IMR-90 (cell line): ENCODE data around the gene STAC2. TPM values are rescaled to one million over a fixed set of nuclear protein-coding genes. Genes with fewer than 3 reads are reported as not detected.

ENCODE experiments used
- ATAC-seq: fragments of 200-7000 bp; cut with Tn5 transposase; 2 replicates; pipeline ENCODE4 v1.9.1; 2020; ENCODE audit warnings: low read depth, mild to moderate bottlenecking, moderate library complexity
- BruUV-seq: library from RNA; stranded (reverse); fragments of 400-500 nt; replicated peaks from 2 replicates; lab custom pipeline; 2021; lab: Mats Ljungman, UMichigan
- CTCF ChIA-PET: fragments of 300-600 bp; formaldehyde crosslinking; extraction: SDS; loops from one replicate; lab custom pipeline; 2021; ENCODE audit warnings: antibody characterized with exemption; lab: Yijun Ruan, JAX
- POLR2A ChIA-PET: fragments of 300-600 bp; sonication (Branson Sonifier 250); formaldehyde crosslinking; loops from one replicate; lab custom pipeline; 2022; ENCODE audit warnings: antibody characterized with exemption; ENCODE audit not compliant: unreplicated experiment; lab: Charles Lee
- DNase-seq: peaks from one replicate; pipeline ENCODE4 v3.0.0; 2013
- H2AFZ ChIP-seq: replicated peaks from 2 replicates; pipeline ENCODE3; 2013; ENCODE audit warnings: low read length, mild to moderate bottlenecking; ENCODE audit not compliant: poor library complexity
- H2AK5ac ChIP-seq: 2 replicates; pipeline ENCODE4 v1.6.1; 2013; ENCODE audit warnings: low read depth, low read length, inconsistent platforms
- H2AK9ac ChIP-seq: replicated peaks from 2 replicates; pipeline ENCODE3; 2013; ENCODE audit warnings: mild to moderate bottlenecking, low read depth, low read length, moderate library complexity; ENCODE audit not compliant: poor library complexity
- H2BK120ac ChIP-seq: 2 replicates; pipeline ENCODE4 v1.6.1; 2013; ENCODE audit warnings: low read depth, low read length, inconsistent platforms
- H2BK15ac ChIP-seq: 3 replicates; pipeline ENCODE4 v1.6.1; 2013; ENCODE audit warnings: low read depth, low read length, inconsistent platforms
- H2BK20ac ChIP-seq: 2 replicates; pipeline ENCODE4 v1.6.1; 2013; ENCODE audit warnings: low read depth, mild to moderate bottlenecking, inconsistent platforms, low read length, moderate library complexity
- H2BK5ac ChIP-seq: 2 replicates; pipeline ENCODE4 v1.6.1; 2013; ENCODE audit warnings: mild to moderate bottlenecking, low read depth, low read length, inconsistent platforms; ENCODE audit not compliant: poor library complexity, severe bottlenecking
- H3K14ac ChIP-seq: replicated peaks from 2 replicates; pipeline ENCODE4 v1.6.1; 2013; ENCODE audit warnings: low read depth, low read length, inconsistent platforms
- H3K18ac ChIP-seq: 2 replicates; pipeline ENCODE4 v1.6.1; 2013; ENCODE audit warnings: low read depth, low read length, control low read depth
- H3K23ac ChIP-seq: 2 replicates; pipeline ENCODE4 v1.6.1; 2013; ENCODE audit warnings: low read depth, low read length, inconsistent platforms
- H3K27ac ChIP-seq: 2 replicates; pipeline ENCODE4 v1.5.1; 2013; ENCODE audit warnings: mild to moderate bottlenecking, control low read depth, low read length; ENCODE audit not compliant: insufficient read depth
- H3K27me3 ChIP-seq: 2 replicates; pipeline ENCODE4 v1.6.1; 2013; ENCODE audit warnings: low read length; ENCODE audit not compliant: control insufficient read depth, insufficient read depth
- H3K36me3 ChIP-seq: 2 replicates; pipeline ENCODE4 v1.6.1; 2013; ENCODE audit warnings: low read length, mixed read lengths; ENCODE audit not compliant: control insufficient read depth, insufficient read depth
- H3K4ac ChIP-seq: 2 replicates; pipeline ENCODE4 v1.6.1; 2013; ENCODE audit warnings: low read depth, low read length, inconsistent platforms
- H3K4me1 ChIP-seq: 2 replicates; pipeline ENCODE4 v1.6.1; 2013; ENCODE audit warnings: low read length, mixed read lengths; ENCODE audit not compliant: control insufficient read depth, insufficient read depth
- H3K4me2 ChIP-seq: 2 replicates; pipeline ENCODE4 v1.6.1; 2013; ENCODE audit warnings: low read depth, mild to moderate bottlenecking, control low read depth, low read length, moderate library complexity
- H3K4me3 ChIP-seq: 2 replicates; pipeline ENCODE4 v1.5.1; 2013; ENCODE audit warnings: low read depth, mild to moderate bottlenecking, control low read depth, low read length, moderate library complexity; ENCODE audit not compliant: insufficient read depth
- H3K56ac ChIP-seq: 2 replicates; pipeline ENCODE4 v1.6.1; 2013; ENCODE audit warnings: low read length, inconsistent platforms; ENCODE audit not compliant: insufficient read depth; ENCODE audit errors: extremely low read depth
- H3K79me1 ChIP-seq, 2 experiments: 2 replicates each; pipeline ENCODE4 v1.6.1; 2013; ENCODE audit warnings: low read length in 2 of 2, inconsistent platforms in 1 of 2, low read depth in 1 of 2
- H3K9ac ChIP-seq: 2 replicates; pipeline ENCODE4 v1.6.1; 2013; ENCODE audit warnings: low read depth, low read length, control low read depth
- H3K9me1 ChIP-seq: 2 replicates; pipeline ENCODE4 v1.6.1; 2013; ENCODE audit warnings: low read length, inconsistent platforms; ENCODE audit not compliant: insufficient read depth
- H3K9me3 ChIP-seq: 2 replicates; pipeline ENCODE4 v1.6.1; 2013; ENCODE audit warnings: low read length; ENCODE audit not compliant: control insufficient read depth, insufficient read depth
- H4K20me1 ChIP-seq: 2 replicates; pipeline ENCODE4 v1.6.1; 2013; ENCODE audit warnings: low read length, inconsistent platforms; ENCODE audit not compliant: insufficient read depth
- H4K5ac ChIP-seq: 2 replicates; pipeline ENCODE4 v1.6.1; 2013; ENCODE audit warnings: mild to moderate bottlenecking, low read depth, low read length, control low read depth
- H4K8ac ChIP-seq, 2 experiments: 2 replicates each; pipeline ENCODE4 v1.6.1; 2013; ENCODE audit warnings: low read depth in 2 of 2, low read length in 2 of 2, control low read depth in 1 of 2, inconsistent platforms in 1 of 2
- H4K91ac ChIP-seq: 2 replicates; pipeline ENCODE4 v1.6.1; 2013; ENCODE audit warnings: low read depth, low read length, inconsistent platforms; ENCODE audit not compliant: insufficient read depth
- BHLHE40 ChIP-seq: fragments of 150-350 bp; IDR thresholded peaks from 2 replicates; pipeline ENCODE4 v1.6.1; 2016; ENCODE audit warnings: mild to moderate bottlenecking, low read depth, low read length
- CEBPB ChIP-seq: IDR thresholded peaks from 2 replicates; pipeline ENCODE4 v1.6.1; 2012; ENCODE audit warnings: low read depth, low read length, improper control_type of control experiment
- CHD1 ChIP-seq: IDR thresholded peaks from 2 replicates; pipeline ENCODE4 v1.6.1; 2012; ENCODE audit warnings: low read depth, low read length, improper control_type of control experiment
- ELK1 ChIP-seq: fragments of 150-350 bp; IDR thresholded peaks from 2 replicates; pipeline ENCODE4 v1.6.1; 2016; ENCODE audit warnings: low read depth, mild to moderate bottlenecking, low read length, moderate library complexity, borderline replicate concordance
- FOS ChIP-seq: fragments of 150-350 bp; IDR thresholded peaks from 2 replicates; pipeline ENCODE4 v1.6.1; 2016; ENCODE audit warnings: low read depth, low read length
- MAZ ChIP-seq: IDR thresholded peaks from 2 replicates; pipeline ENCODE4 v1.6.1; 2012; ENCODE audit warnings: low read depth, mild to moderate bottlenecking, low read length, improper control_type of control experiment, moderate library complexity, borderline replicate concordance
- MXI1 ChIP-seq: IDR thresholded peaks from 2 replicates; pipeline ENCODE4 v1.6.1; 2012; ENCODE audit warnings: low read depth, mild to moderate bottlenecking, low read length, moderate library complexity, borderline replicate concordance
- NFE2L2 ChIP-seq: fragments of 150-350 bp; IDR thresholded peaks from 2 replicates; pipeline ENCODE4 v1.6.1; 2016; ENCODE audit warnings: low read depth, mild to moderate bottlenecking, low read length
- POLR2A ChIP-seq: IDR thresholded peaks from 2 replicates; pipeline ENCODE4 v1.6.1; 2012; ENCODE audit warnings: mild to moderate bottlenecking, low read depth, low read length
- RAD21 ChIP-seq: IDR thresholded peaks from 2 replicates; pipeline ENCODE4 v1.6.1; 2012; ENCODE audit warnings: low read length, improper control_type of control experiment
- RCOR1 ChIP-seq: IDR thresholded peaks from 2 replicates; pipeline ENCODE4 v1.6.1; 2012; ENCODE audit warnings: mild to moderate bottlenecking, low read length, improper control_type of control experiment; ENCODE audit not compliant: insufficient replicate concordance
- RFX5 ChIP-seq: IDR thresholded peaks from 2 replicates; pipeline ENCODE4 v1.8.0; 2012; ENCODE audit warnings: low read depth, mild to moderate bottlenecking, low read length, moderate library complexity
- SMC3 ChIP-seq: fragments of 150-350 bp; IDR thresholded peaks from 2 replicates; pipeline ENCODE4 v1.6.1; 2016; ENCODE audit warnings: low read depth, mild to moderate bottlenecking, antibody characterized with exemption, low read length, moderate library complexity
- USF2 ChIP-seq: fragments of 150-350 bp; IDR thresholded peaks from 2 replicates; pipeline ENCODE4 v1.6.1; 2017; ENCODE audit warnings: mild to moderate bottlenecking, antibody characterized with exemption, low read length, low read depth
- WGBS, 2 experiments: methylation state at CpG; one replicate each; pipeline versions ENCODE4 v1.1.5 to v1.1.7; 2013; ENCODE audit warnings: missing lambda C conversion rate in 2 of 2; ENCODE audit not compliant: insufficient read length in 1 of 2; ENCODE audit errors: extremely low coverage in 2 of 2; 5-methylcytosine and 5-hydroxymethylcytosine counted together
- dilution Hi-C: fragments of 300-500 bp; cut with HindIII; formaldehyde crosslinking; loops from one replicate; pipeline ENCODE4 v1.14.3; 2018; ENCODE audit warnings: low sequenced_read_pairs; ENCODE audit not compliant: unreplicated experiment
- in situ Hi-C: fragments of 300-500 bp; cut with MboI; formaldehyde crosslinking; loops from 3 replicates; pipeline ENCODE4 v1.14.3; 2019; ENCODE audit warnings: low sequenced_read_pairs, inconsistent platforms, mixed read lengths
- intact Hi-C: fragments of 100-400 bp; cut with micrococcal nuclease; formaldehyde crosslinking; loops from 2 replicates; pipeline ENCODE4 v1.10.0; 2022
- polyA plus RNA-seq, 3 experiments: library from polyadenylated mRNA; depleted of rRNA; stranded (reverse); fragments of >200 nt; gene quantifications; 2 replicates each; pipeline ENCODE4 v1.2.3, GENCODE V29; 2012; ENCODE audit warnings: low replicate concordance in 1 of 3
- total RNA-seq: library from RNA; depleted of rRNA; stranded (reverse); fragments of >200 nt; gene quantifications from 2 replicates; pipeline ENCODE4 v1.2.3, GENCODE V29; 2012
- TF ChIP-seq, protein P1 (sequence below): conservative IDR thresholded peaks from 2 replicates; pipeline ENCODE4 v1.5.1; 2012; ENCODE audit warnings: mild to moderate bottlenecking, low read depth, low read length, improper control_type of control experiment

The STAC2 gene
- total and polyA plus RNA-seq, 2 of the 4 experiments (the other 2 are of a cell fraction) = 0.02 TPM; not detected in 1

DNA sequence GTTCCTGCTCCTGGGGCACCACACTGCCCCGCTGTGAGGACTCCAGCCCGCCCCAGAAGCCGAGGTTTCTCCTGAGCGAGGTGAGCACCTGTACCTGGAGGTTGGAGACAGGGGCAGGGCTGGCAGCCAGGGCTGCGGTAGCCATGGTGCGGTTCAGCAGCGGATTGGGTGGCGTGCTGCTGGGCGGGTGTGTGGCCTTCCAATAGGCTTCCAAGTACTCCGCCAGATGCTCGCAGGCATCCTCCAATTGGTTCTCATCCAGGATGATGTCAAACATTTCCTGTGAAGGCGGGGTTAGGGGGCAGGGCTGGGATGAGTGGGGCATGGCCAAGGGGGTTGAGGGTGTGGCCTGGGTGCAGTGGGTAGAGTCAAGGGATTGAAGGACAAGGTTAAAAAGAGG, 48.5 kb downstream of the STAC2 start:
- ChIA-PET CTCF (no interaction called here), POLR2A (no interaction called here)
- H3K36me3 ChIP-seq = peaks cover 24% of the 10 kb centered on the region

More for the DNA sequence above, 48.5 kb downstream of the STAC2 start:
- Histone ChIP-seq H2BK5ac (no peak overlapping the region), H3K4me1 (no peaks in the 10 kb centered on the region), H2AK5ac (no peak overlapping the region), H4K8ac (no peak overlapping the region), H2BK15ac (no peak overlapping the region), H3K9me1 (peaks cover 7% of the 10 kb centered on the region; the same call in 1 of the 2 replicates), H4K91ac (no peak overlapping the region), H3K27me3 (no peaks in the 10 kb centered on the region), H2BK20ac (no peak overlapping the region), H4K5ac (no peak overlapping the region), H3K9ac (no peak overlapping the region), H3K79me1 (0 out of 4 replicates have a peak, but pooled peaks cover 0 to 2% of the 10 kb centered on the region in 2 experiments), H3K14ac (no peak overlapping the region), H3K27ac (no peak overlapping the region), H3K56ac (no peak overlapping the region), H3K18ac (no peak overlapping the region), H3K4me3 (no peak overlapping the region), H2AFZ (no peak overlapping the region), H2AK9ac (no peak overlapping the region), H3K23ac (no peak overlapping the region), H2BK120ac (no peak overlapping the region), H4K20me1 (peaks cover 10% of the 10 kb centered on the region), H3K4ac (no peak overlapping the region), H3K4me2 (no peak overlapping the region), H3K9me3 (no peaks in the 10 kb centered on the region)
- DNase-seq (no peak), ATAC-seq (no peak)
- intact Hi-C loops (no loop called here), dilution Hi-C loops (no loop called here), in situ Hi-C loops (no loop called here)
- 95% methylated on average over 4 of the region's 12 CpGs; no CpG with 5 or more reads in 1 of the 2 experiments for WGBS, 2 experiments
- TF ChIP-seq NFE2L2 = no peak
- TF ChIP-seq RFX5 = no peak
- no peak for TF ChIP-seq FOS
- no peak for TF ChIP-seq RCOR1
- no peak for TF ChIP-seq ELK1
- no peak for TF ChIP-seq CEBPB
- TF ChIP-seq MAZ = no peak
- no peak for TF ChIP-seq MXI1
- TF ChIP-seq RAD21 = no peak
- TF ChIP-seq USF2 = no peak
- TF ChIP-seq BHLHE40 = no peak
- no peak for TF ChIP-seq POLR2A
- TF ChIP-seq, protein P1, sequence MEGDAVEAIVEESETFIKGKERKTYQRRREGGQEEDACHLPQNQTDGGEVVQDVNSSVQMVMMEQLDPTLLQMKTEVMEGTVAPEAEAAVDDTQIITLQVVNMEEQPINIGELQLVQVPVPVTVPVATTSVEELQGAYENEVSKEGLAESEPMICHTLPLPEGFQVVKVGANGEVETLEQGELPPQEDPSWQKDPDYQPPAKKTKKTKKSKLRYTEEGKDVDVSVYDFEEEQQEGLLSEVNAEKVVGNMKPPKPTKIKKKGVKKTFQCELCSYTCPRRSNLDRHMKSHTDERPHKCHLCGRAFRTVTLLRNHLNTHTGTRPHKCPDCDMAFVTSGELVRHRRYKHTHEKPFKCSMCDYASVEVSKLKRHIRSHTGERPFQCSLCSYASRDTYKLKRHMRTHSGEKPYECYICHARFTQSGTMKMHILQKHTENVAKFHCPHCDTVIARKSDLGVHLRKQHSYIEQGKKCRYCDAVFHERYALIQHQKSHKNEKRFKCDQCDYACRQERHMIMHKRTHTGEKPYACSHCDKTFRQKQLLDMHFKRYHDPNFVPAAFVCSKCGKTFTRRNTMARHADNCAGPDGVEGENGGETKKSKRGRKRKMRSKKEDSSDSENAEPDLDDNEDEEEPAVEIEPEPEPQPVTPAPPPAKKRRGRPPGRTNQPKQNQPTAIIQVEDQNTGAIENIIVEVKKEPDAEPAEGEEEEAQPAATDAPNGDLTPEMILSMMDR = no peak
- TF ChIP-seq CHD1 = no peak
- TF ChIP-seq SMC3 = no peak
- BruUV-seq = no TSS peak
